AG09319 (cell line): ENCODE measurements around the gene ADCY2.

Source experiments
- DNase-seq: peaks from one replicate; pipeline ENCODE4 v3.0.0-alpha.2; 2010; ENCODE audit warnings: low read depth; ENCODE audit errors: extremely low read depth
- CTCF ChIP-seq: IDR thresholded peaks from 2 replicates; pipeline ENCODE4 v1.5.1; 2011; ENCODE audit warnings: low read depth, mild to moderate bottlenecking, inconsistent platforms, low read length, moderate library complexity

The ADCY2 gene

GRCh38 chr5:7762267-7762666, 366.3 kb downstream of the ADCY2 start:
- no peak for TF ChIP-seq CTCF
- no peak for DNase-seq

- no peak for TF ChIP-seq CTCF
- no peak for DNase-seq
Measured at GRCh38 chr5:7763621-7764072, 367.7 kb downstream of the ADCY2 start.

- no peak for DNase-seq
- TF ChIP-seq CTCF: no peak
Measured at GRCh38 chr5:7764452-7764851, 368.5 kb downstream of the ADCY2 start.

- TF ChIP-seq CTCF: no peak
Measured at GRCh38 chr5:7770436-7770835, 374.5 kb downstream of the ADCY2 start.

GRCh38 chr5:7772141-7772540, 376.2 kb downstream of the ADCY2 start:
- no peak for TF ChIP-seq CTCF
- DNase-seq: no peak

More at GRCh38 chr5:7770436-7770835, 374.5 kb downstream of the ADCY2 start:
- no peak for DNase-seq

GRCh38 chr5:7773178-7773577, 377.2 kb downstream of the ADCY2 start:
- TF ChIP-seq CTCF: no peak

GRCh38 chr5:7776442-7776841, 380.5 kb downstream of the ADCY2 start:
- TF ChIP-seq CTCF: no peak
- no peak for DNase-seq

More at GRCh38 chr5:7773178-7773577, 377.2 kb downstream of the ADCY2 start:
- DNase-seq: no peak
